Measurements from ENCODE around the gene PDZD7. TPM values are rescaled to one million over a fixed set of nuclear protein-coding genes. Genes with fewer than 3 reads are reported as not detected.

PDZD7 gene
- total and polyA plus RNA-seq, 8 donors, result 0.20 to 2.4 (median 0.76) TPM; not detected in 4

DNA sequence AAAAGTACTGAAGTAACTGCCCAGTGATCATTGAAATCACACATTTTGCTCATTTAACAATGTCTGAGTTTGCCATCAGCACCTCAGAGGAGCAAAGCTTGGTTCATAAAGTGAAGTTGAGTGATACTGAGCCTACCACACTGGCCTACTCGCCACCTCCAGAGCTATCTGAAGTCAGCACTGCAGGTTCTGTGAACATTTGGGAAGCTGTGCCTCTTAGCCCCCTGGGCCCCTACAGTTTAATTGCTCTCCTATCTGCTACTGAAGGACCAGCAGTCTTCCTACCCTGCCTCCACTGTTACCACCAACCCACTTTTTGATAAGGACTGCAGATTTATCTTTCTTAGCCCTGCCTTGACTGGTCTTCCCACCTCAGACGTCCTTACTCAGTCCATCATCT, 63.6 kb downstream of the PDZD7 start:
- no peak overlapping the region for H3K4me3 ChIP-seq
- no peak for DNase-seq
- peaks cover 2 to 43% (median 30%) of the 10 kb centered on the region in 4 donors for H3K36me3 ChIP-seq
- intact Hi-C loops (cut with DNase I; ENCODE audit: low total_unique reads), result no loop called here
- peaks cover 0 to 8% (median 0%) of the 10 kb centered on the region in 3 donors for H3K27me3 ChIP-seq
- TF ChIP-seq CTCF (IDR thresholded peaks at IDR 0.05), result no peak
- no peak for TF ChIP-seq EP300 (IDR thresholded peaks at IDR 0.05)
- TF ChIP-seq POLR2AphosphoS5 (IDR thresholded peaks at IDR 0.05), result no peak
- TF ChIP-seq POLR2A (IDR thresholded peaks at IDR 0.05), result no peak
- H3K9me3 ChIP-seq, result no peaks in the 10 kb centered on the region
- 68 to 86% (median 83%) methylated on average over 2 of the region's 2 CpGs for WGBS, 5 donors
- peaks cover 24 to 41% (median 40%) of the 10 kb centered on the region in 4 donors for H3K4me1 ChIP-seq
- no peak overlapping the region for H3K27ac ChIP-seq

GRCh38 chr10:100966887-100967286, 64.0 kb downstream of the PDZD7 start:
- H3K9me3 ChIP-seq, result no peaks in the 10 kb centered on the region
- H3K4me1 ChIP-seq, result peaks cover 22 to 37% (median 36%) of the 10 kb centered on the region in 4 donors
- TF ChIP-seq POLR2AphosphoS5 (IDR thresholded peaks at IDR 0.05) (no peak), POLR2A (IDR thresholded peaks at IDR 0.05) (no peak), EP300 (IDR thresholded peaks at IDR 0.05) (no peak), CTCF (IDR thresholded peaks at IDR 0.05) (no peak)
- H3K27ac ChIP-seq, result no peak overlapping the region
- no peak overlapping the region for H3K4me3 ChIP-seq
- DNase-seq, result no peak
- WGBS, 5 donors, result 61 to 74% (median 68%) methylated on average over 2 of the region's 2 CpGs
- H3K36me3 ChIP-seq, result peaks cover 6 to 47% (median 35%) of the 10 kb centered on the region in 4 donors
- peaks cover 0 to 8% (median 0%) of the 10 kb centered on the region in 3 donors for H3K27me3 ChIP-seq
- intact Hi-C loops (cut with DNase I; ENCODE audit: low total_unique reads), result no loop called here

GRCh38 chr10:100965820-100966219, 65.1 kb downstream of the PDZD7 start:
- H3K27ac ChIP-seq, result no peak overlapping the region
- no peak for DNase-seq
- H3K4me3 ChIP-seq, result no peak overlapping the region
- WGBS, 5 donors, result 72 to 89% (median 74%) methylated on average over 5 of the region's 5 CpGs
- H3K36me3 ChIP-seq, result peaks cover 7 to 56% (median 45%) of the 10 kb centered on the region in 4 donors
- H3K27me3 ChIP-seq, result peaks cover 0 to 8% (median 0%) of the 10 kb centered on the region in 3 donors
- no peak for TF ChIP-seq CTCF (IDR thresholded peaks at IDR 0.05)
- no peak for TF ChIP-seq POLR2A (IDR thresholded peaks at IDR 0.05)
- intact Hi-C loops (cut with DNase I; ENCODE audit: low total_unique reads), result no loop called here
- H3K4me1 ChIP-seq, result peaks cover 12 to 28% (median 26%) of the 10 kb centered on the region in 4 donors
- H3K9me3 ChIP-seq, result no peaks in the 10 kb centered on the region

- H3K9me3 ChIP-seq, result no peaks in the 10 kb centered on the region
- 90 to 100% (median 96%) methylated on average over 1 of the region's 1 CpG for WGBS, 5 donors
- H3K27me3 ChIP-seq, result no peaks in the 10 kb centered on the region
- TF ChIP-seq EP300 (IDR thresholded peaks at IDR 0.05) (no peak), POLR2AphosphoS5 (IDR thresholded peaks at IDR 0.05) (no peak), POLR2A (IDR thresholded peaks at IDR 0.05) (no peak), CTCF (IDR thresholded peaks at IDR 0.05) (no peak)
- intact Hi-C loops (cut with DNase I; ENCODE audit: low total_unique reads), result no loop called here
- H3K27ac ChIP-seq, result no peak overlapping the region
- DNase-seq, result no peak
- no peak overlapping the region for H3K4me3 ChIP-seq
- H3K36me3 ChIP-seq, result peaks cover 7 to 72% (median 63%) of the 10 kb centered on the region in 4 donors
- H3K4me1 ChIP-seq, result peaks cover 4 to 8% (median 7%) of the 10 kb centered on the region in 4 donors
These were observed 67.1 kb downstream of the PDZD7 start for GRCh38 chr10:100963826-100964225.

All from stomach (tissue), 9 donors.